ENCODE results near the gene DOK3.

DOK3 gene

GRCh38 chr5:177491429-177491945 is 18.1 kb downstream of the DOK3 start:
- no peak overlapping the region for H4K91ac ChIP-seq (ENCODE audit: low read depth, low read length)
- H3K27ac ChIP-seq (ENCODE audit: low read depth, low read length) = no peak overlapping the region
- peak overlapping the region; percentile 38 for H2AK5ac ChIP-seq (ENCODE audit: low read length)
- WGBS (ENCODE audit: extremely low coverage, insufficient coverage, insufficient read length) = no CpG with 5 or more reads among the region's 43 CpGs
- no peak overlapping the region for H2BK5ac ChIP-seq (ENCODE audit: low read depth, low read length, poor library complexity)
- H2BK12ac ChIP-seq (ENCODE audit: low read length) = no peak overlapping the region
- H3K36me3 ChIP-seq (ENCODE audit: control insufficient read depth in 1 of 2, insufficient read depth in 2 of 2, low read length in 2 of 2) = peaks cover 83 to 88% of the 10 kb centered on the region in 2 experiments
- H2BK120ac ChIP-seq (ENCODE audit: insufficient read depth, low read length, poor library complexity) = no peak overlapping the region
- peak; percentile 61 to 73 for DNase-seq
- no peak overlapping the region for H3K9ac ChIP-seq (ENCODE audit: low read length)
- H3K14ac ChIP-seq (ENCODE audit: low read length) = no peak overlapping the region
- H3K4ac ChIP-seq (ENCODE audit: low read depth, low read length) = no peak overlapping the region
- no peak overlapping the region for H3K23ac ChIP-seq (ENCODE audit: low read length)
- H2AFZ ChIP-seq (ENCODE audit: insufficient read depth, low read length, poor library complexity) = no peak overlapping the region
- no peak overlapping the region for H3K4me3 ChIP-seq (ENCODE audit: low read depth, low read length)
- no peaks in the 10 kb centered on the region for H3K27me3 ChIP-seq (ENCODE audit: insufficient read depth, low read length)
- H3K4me1 ChIP-seq (ENCODE audit: control insufficient read depth in 1 of 2, insufficient read depth in 2 of 2, low read length in 2 of 2) = peaks cover 34 to 45% of the 10 kb centered on the region in 2 experiments
- no peaks in the 10 kb centered on the region for H3K9me3 ChIP-seq (ENCODE audit: insufficient read depth, low read depth, low read length)
- H3K79me2 ChIP-seq (ENCODE audit: control insufficient read depth, insufficient read depth, low read length, poor library complexity) = peaks cover 14% of the 10 kb centered on the region
- H4K12ac ChIP-seq (ENCODE audit: low read depth, low read length) = no peak overlapping the region
- H4K8ac ChIP-seq (ENCODE audit: low read depth, low read length) = no peak overlapping the region
- peak overlapping the region; percentile 63 for H3K18ac ChIP-seq (ENCODE audit: low read length)
- no peak overlapping the region for H3K4me2 ChIP-seq (ENCODE audit: low read length)
- peaks cover 31% of the 10 kb centered on the region for H3K79me1 ChIP-seq (ENCODE audit: low read length)

- H4K8ac ChIP-seq (ENCODE audit: low read depth, low read length) = no peak overlapping the region
- H2AFZ ChIP-seq (ENCODE audit: insufficient read depth, low read length, poor library complexity) = no peak overlapping the region
- no peak overlapping the region for H3K4me2 ChIP-seq (ENCODE audit: low read length)
- H2BK5ac ChIP-seq (ENCODE audit: low read depth, low read length, poor library complexity) = no peak overlapping the region
- no peak for DNase-seq
- H2BK12ac ChIP-seq (ENCODE audit: low read length) = no peak overlapping the region
- H3K23ac ChIP-seq (ENCODE audit: low read length) = no peak overlapping the region
- H3K9me3 ChIP-seq (ENCODE audit: insufficient read depth, low read depth, low read length) = no peaks in the 10 kb centered on the region
- H3K9ac ChIP-seq (ENCODE audit: low read length) = no peak overlapping the region
- H3K4me1 ChIP-seq (ENCODE audit: control insufficient read depth in 1 of 2, insufficient read depth in 2 of 2, low read length in 2 of 2) = peaks cover 32 to 41% of the 10 kb centered on the region in 2 experiments
- WGBS (ENCODE audit: extremely low coverage, insufficient coverage, insufficient read length) = no CpG with 5 or more reads among the region's 16 CpGs
- H3K4me3 ChIP-seq (ENCODE audit: low read depth, low read length) = no peak overlapping the region
- no peak overlapping the region for H3K14ac ChIP-seq (ENCODE audit: low read length)
- H2BK120ac ChIP-seq (ENCODE audit: insufficient read depth, low read length, poor library complexity) = no peak overlapping the region
- no peak overlapping the region for H4K12ac ChIP-seq (ENCODE audit: low read depth, low read length)
- no peaks in the 10 kb centered on the region for H3K27me3 ChIP-seq (ENCODE audit: insufficient read depth, low read length)
- peaks cover 26% of the 10 kb centered on the region for H3K79me1 ChIP-seq (ENCODE audit: low read length)
- peaks cover 9% of the 10 kb centered on the region for H3K79me2 ChIP-seq (ENCODE audit: control insufficient read depth, insufficient read depth, low read length, poor library complexity)
- H3K36me3 ChIP-seq (ENCODE audit: control insufficient read depth in 1 of 2, insufficient read depth in 2 of 2, low read length in 2 of 2) = peaks cover 86 to 90% of the 10 kb centered on the region in 2 experiments
- no peak overlapping the region for H3K27ac ChIP-seq (ENCODE audit: low read depth, low read length)
- H2AK5ac ChIP-seq (ENCODE audit: low read length) = no peak overlapping the region
- no peak overlapping the region for H4K91ac ChIP-seq (ENCODE audit: low read depth, low read length)
- no peak overlapping the region for H3K4ac ChIP-seq (ENCODE audit: low read depth, low read length)
- H3K18ac ChIP-seq (ENCODE audit: low read length) = no peak overlapping the region
These were observed 18.6 kb downstream of the DOK3 start for GRCh38 chr5:177490992-177491391.

GRCh38 chr5:177490311-177490991 is 19.2 kb downstream of the DOK3 start:
- Histone ChIP-seq H4K91ac (ENCODE audit: low read depth, low read length) (no peak overlapping the region), H4K8ac (ENCODE audit: low read depth, low read length) (no peak overlapping the region), H4K12ac (ENCODE audit: low read depth, low read length) (no peak overlapping the region), H3K27ac (ENCODE audit: low read depth, low read length) (no peak overlapping the region), H3K23ac (ENCODE audit: low read length) (no peak overlapping the region), H3K18ac (ENCODE audit: low read length) (no peak overlapping the region), H3K4me2 (ENCODE audit: low read length) (no peak overlapping the region), H2BK5ac (ENCODE audit: low read depth, low read length, poor library complexity) (no peak overlapping the region), H3K9me3 (ENCODE audit: insufficient read depth, low read depth, low read length) (no peaks in the 10 kb centered on the region), H3K9ac (ENCODE audit: low read length) (no peak overlapping the region), H2BK120ac (ENCODE audit: insufficient read depth, low read length, poor library complexity) (no peak overlapping the region), H3K14ac (ENCODE audit: low read length) (no peak overlapping the region), H3K79me1 (ENCODE audit: low read length) (peaks cover 21% of the 10 kb centered on the region), H3K27me3 (ENCODE audit: insufficient read depth, low read length) (no peaks in the 10 kb centered on the region), H3K4me3 (ENCODE audit: low read depth, low read length) (no peak overlapping the region), H3K4ac (ENCODE audit: low read depth, low read length) (no peak overlapping the region), H3K79me2 (ENCODE audit: control insufficient read depth, insufficient read depth, low read length, poor library complexity) (peaks cover 7% of the 10 kb centered on the region), H3K36me3 (ENCODE audit: control insufficient read depth in 1 of 2, insufficient read depth in 2 of 2, low read length in 2 of 2) (peaks cover 87 to 89% of the 10 kb centered on the region in 2 experiments), H2BK12ac (ENCODE audit: low read length) (no peak overlapping the region), H3K4me1 (ENCODE audit: control insufficient read depth in 1 of 2, insufficient read depth in 2 of 2, low read length in 2 of 2) (peaks cover 26 to 35% of the 10 kb centered on the region in 2 experiments), H2AFZ (ENCODE audit: insufficient read depth, low read length, poor library complexity) (no peak overlapping the region), H2AK5ac (ENCODE audit: low read length) (no peak overlapping the region)
- WGBS (ENCODE audit: extremely low coverage, insufficient coverage, insufficient read length) = no CpG with 5 or more reads among the region's 15 CpGs
- no peak for DNase-seq

GRCh38 chr5:177489119-177489716 is 20.4 kb downstream of the DOK3 start:
- no peak overlapping the region for H4K91ac ChIP-seq (ENCODE audit: low read depth, low read length)

More at GRCh38 chr5:177489119-177489716, 20.4 kb downstream of the DOK3 start:
- Histone ChIP-seq H3K79me2 (ENCODE audit: control insufficient read depth, insufficient read depth, low read length, poor library complexity) (peaks cover 2% of the 10 kb centered on the region), H3K79me1 (ENCODE audit: low read length) (peaks cover 10% of the 10 kb centered on the region), H3K27ac (ENCODE audit: low read depth, low read length) (no peak overlapping the region), H2AFZ (ENCODE audit: insufficient read depth, low read length, poor library complexity) (no peak overlapping the region), H2BK5ac (ENCODE audit: low read depth, low read length, poor library complexity) (no peak overlapping the region), H3K9ac (ENCODE audit: low read length) (no peak overlapping the region), H3K27me3 (ENCODE audit: insufficient read depth, low read length) (no peaks in the 10 kb centered on the region), H3K14ac (ENCODE audit: low read length) (no peak overlapping the region), H4K8ac (ENCODE audit: low read depth, low read length) (no peak overlapping the region), H3K23ac (ENCODE audit: low read length) (no peak overlapping the region), H3K4me2 (ENCODE audit: low read length) (no peak overlapping the region), H3K4me1 (ENCODE audit: control insufficient read depth in 1 of 2, insufficient read depth in 2 of 2, low read length in 2 of 2) (peaks cover 18 to 23% of the 10 kb centered on the region in 2 experiments), H4K12ac (ENCODE audit: low read depth, low read length) (no peak overlapping the region), H2BK12ac (ENCODE audit: low read length) (no peak overlapping the region), H3K9me3 (ENCODE audit: insufficient read depth, low read depth, low read length) (no peaks in the 10 kb centered on the region), H3K36me3 (ENCODE audit: control insufficient read depth in 1 of 2, insufficient read depth in 2 of 2, low read length in 2 of 2) (peaks cover 92 to 94% of the 10 kb centered on the region in 2 experiments), H2AK5ac (ENCODE audit: low read length) (no peak overlapping the region), H3K4me3 (ENCODE audit: low read depth, low read length) (no peak overlapping the region), H3K18ac (ENCODE audit: low read length) (no peak overlapping the region), H3K4ac (ENCODE audit: low read depth, low read length) (no peak overlapping the region), H2BK120ac (ENCODE audit: insufficient read depth, low read length, poor library complexity) (no peak overlapping the region)
- no CpG with 5 or more reads among the region's 26 CpGs for WGBS (ENCODE audit: extremely low coverage, insufficient coverage, insufficient read length)
- DNase-seq = no peak

All from trophoblast cell (in vitro differentiated cells and primary cell).